GM11168 (cell line): ENCODE measurements around the gene GRPEL1.

Experiments
- in situ Hi-C: fragments of 300-500 bp; cut with MboI; formaldehyde crosslinking; loops from one replicate; pipeline ENCODE4 v1.12.0; 2022; ENCODE audit warnings: low sequenced_read_pairs; ENCODE audit not compliant: unreplicated experiment

GRPEL1 gene

DNA sequence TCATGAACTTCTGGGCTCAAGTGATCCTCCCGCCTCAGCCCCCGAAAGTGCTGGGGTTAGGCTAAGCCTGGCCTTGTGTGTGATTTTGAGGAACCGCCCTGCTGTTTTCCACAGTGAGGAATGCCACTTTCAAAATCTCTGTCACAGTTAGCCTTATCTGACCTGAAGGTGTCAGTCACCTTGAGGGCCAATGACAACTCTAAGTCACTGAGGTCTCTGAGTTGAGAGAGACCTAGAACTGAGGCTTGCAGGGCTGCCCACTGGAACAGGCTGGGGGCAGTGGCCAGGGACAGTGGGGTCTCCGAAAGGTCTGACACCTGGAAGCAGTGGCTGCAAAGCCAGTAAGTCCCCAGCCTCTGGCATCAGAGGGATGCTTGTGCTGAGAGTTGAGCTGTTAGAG is 18.6 kb downstream of the GRPEL1 start:
- in situ Hi-C loops: loop anchor here (10.0 kb wide), 1 partner anchor 334 kb away; the partner anchor contains the start of gene BLOC1S4

DNA sequence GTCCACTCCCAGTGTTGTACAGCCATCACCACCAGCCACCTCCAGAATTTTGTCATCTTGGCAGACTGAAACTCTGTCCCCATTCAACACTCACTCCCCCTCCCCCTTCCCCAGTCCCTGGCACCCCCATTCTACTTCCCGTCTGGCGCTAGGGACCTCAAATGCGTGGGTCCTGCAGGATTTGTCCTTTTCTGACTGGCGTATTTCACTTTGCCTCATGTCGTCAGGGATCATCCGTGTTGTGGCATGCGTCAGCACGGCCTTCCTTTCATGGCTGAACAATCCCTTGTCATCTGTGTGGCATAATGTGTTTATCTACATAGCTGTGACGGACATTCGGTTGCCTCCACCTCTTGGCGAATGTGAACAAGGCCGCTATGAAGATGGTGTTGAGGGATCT is 19.2 kb downstream of the GRPEL1 start:
- in situ Hi-C loops: loop anchor here (10.0 kb wide), 1 partner anchor 334 kb away; the partner anchor contains the start of gene BLOC1S4

DNA sequence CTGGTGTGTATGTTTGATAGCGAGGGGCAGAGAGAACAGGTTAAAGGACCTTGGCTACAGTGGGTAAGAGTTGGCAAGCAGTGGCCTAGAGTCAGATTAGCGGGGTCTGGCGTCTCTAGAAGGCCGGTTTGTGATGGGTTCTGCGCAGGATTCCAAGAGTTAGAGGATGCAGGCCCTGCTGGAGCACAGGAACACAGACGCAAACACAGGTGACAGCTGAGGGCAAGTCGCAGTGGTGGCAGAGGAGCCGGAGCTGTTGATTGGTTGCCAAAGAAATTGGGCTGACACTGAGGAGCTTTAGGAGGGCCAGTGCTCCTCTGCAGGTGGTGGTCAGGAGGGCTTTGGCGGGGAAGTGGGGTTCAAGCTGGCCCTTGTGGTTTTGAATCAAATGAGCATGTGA is 20.9 kb downstream of the GRPEL1 start:
- in situ Hi-C loops: loop anchor here (10.0 kb wide), 1 partner anchor 332 kb away; the partner anchor contains the start of gene BLOC1S4

DNA sequence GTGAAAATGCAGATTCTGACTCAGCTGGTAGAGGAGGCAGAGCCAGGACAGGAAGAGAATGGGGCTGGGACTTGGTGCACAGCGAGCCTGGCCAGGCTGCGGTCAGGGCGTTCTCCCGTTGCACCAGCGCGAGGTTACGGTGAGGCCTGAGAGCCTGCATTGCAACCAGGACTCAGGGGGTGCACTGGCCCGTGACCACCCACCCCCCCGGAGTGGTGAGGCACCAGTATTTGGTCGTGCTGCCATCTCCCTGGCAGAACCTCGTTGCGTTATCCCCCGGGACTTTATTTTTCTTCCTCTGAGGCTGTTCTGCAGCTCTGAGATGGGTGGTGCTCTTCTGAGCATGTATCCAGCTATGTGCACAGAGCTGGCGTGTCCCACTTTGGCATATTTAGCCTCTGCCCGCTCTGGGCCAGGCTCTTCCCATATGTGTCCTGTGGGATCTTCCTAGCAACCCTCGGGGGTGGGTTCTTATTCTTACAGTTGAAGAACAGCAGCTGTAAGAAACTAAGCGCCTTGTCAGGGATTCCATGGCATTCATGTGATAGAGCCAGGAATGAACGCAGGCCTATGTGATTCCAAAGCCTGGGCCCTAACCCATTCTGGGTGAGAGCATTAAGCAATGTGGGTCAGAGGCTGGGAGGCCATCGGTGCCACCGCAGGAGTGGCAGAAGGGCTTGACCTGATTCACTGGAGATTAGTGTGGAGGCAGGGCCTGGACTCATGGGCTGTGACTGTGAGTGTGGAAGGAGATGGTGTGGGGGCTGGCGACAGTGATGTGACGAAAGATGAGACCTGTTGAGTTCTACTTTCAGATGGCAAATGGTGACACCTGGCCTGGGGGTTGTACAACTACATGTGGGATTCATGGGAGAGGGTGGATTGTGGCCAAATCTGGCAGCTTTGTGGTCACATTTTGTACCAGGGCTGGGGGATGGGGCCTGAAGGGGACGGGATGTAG is 21.6 kb downstream of the GRPEL1 start:
- in situ Hi-C loops: loop anchor here (10.0 kb wide), 1 partner anchor 331 kb away; the partner anchor contains the start of gene BLOC1S4

DNA sequence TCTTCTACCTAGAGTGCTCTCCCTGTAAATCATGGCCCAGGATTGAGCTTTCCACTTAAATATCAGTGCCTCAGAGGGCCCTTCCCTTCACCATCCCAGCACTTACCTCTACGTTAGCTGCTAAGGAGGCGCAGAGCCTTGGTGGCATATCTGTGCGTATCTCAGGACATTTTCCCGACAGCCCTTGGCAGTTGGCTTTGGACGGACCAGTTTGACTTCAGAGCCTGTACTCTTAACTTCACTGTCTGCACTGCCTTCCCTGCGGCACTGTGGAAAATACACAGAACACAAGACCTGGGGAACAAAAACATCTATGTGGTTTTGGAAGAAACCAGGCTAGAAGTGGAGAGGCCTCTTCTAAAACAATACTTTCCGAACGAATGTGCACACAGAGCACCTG is 22.3 kb downstream of the GRPEL1 start:
- in situ Hi-C loops: loop anchor here (10.0 kb wide), 1 partner anchor 331 kb away; the partner anchor contains the start of gene BLOC1S4

DNA sequence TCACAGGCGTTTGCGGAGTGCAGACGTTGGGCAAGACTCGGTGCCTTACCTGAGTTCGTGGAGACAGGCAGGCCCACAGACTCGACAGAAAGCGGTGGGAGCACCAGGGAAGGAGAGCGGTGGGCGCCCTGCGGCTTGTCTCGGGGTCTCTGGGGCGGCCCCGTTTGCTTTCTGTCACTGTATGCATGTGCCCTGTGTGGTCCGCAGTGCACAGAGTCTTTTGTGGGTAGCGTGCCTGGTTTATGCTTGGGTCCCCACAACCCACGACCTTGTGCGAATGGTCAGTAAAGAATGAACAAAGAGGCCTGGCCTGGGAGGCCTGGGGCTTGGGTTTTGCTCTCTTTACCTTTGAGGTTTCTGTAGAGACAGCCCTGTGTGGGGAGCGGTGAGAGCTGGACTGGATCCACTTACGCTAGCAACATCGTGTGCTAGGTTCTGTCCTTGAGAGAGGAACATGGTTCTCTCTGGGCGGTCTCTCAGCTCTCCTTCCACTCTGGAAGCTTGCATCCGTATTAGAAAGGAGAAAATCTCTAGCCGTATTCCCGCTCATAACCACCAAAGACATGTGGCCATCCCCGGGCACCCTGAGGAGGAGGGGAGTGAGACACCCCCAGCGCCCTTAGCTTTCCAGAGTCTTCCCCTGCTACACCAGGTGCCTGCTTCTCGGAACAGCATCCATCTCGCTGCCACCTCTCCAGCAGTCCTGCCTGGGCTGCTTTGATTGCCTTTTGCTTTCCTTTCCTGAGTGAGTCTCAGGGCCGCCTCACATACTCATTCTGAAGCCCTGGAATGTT is 23.5 kb downstream of the GRPEL1 start:
- in situ Hi-C loops: loop anchor here (10.0 kb wide), 1 partner anchor 330 kb away; the partner anchor contains the start of gene BLOC1S4

DNA sequence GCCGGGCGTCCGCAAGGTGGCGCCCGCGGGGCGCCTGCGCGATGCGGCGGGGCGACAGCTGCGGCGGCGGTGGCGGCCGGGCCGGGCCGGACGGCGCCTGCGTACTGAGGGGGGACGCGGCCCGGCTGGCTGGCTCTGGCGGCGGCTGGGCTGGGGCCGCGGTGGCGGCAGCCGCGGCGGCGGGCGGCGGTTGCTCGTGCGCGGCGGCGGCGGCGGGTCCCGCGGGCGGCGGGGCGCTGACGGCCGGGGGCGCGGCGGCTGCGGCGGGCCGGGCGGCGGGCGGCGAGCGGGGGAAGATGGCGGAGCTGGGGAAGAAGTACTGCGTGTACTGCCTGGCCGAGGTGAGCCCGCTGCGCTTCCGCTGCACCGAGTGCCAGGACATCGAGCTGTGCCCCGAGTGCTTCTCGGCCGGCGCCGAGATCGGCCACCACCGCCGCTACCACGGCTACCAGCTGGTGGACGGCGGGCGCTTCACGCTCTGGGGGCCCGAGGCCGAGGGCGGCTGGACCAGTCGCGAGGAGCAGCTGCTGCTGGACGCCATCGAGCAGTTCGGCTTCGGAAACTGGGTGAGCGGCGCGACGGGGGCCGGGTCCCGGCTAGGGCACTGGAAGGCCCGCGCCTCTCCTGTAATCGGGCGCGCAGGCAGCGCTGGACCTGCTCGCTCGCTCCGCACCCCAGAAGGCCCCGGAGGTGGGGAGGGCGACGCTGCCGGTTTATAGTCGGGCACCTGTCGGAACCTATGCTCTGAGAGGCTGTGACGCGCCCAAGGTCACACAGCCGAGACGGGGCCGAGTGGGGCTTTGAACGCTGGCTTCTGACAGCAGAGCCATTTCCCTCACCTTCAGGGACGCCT is 24.4 kb downstream of the GRPEL1 start, which contains the start of gene TADA2B:
Gene TADA2B, plus strand, starts transcription at position 89 of the 853 bp plus-strand sequence. Its CDS starts 208 bp downstream, at position 297.
- in situ Hi-C loops: loop anchor here (10.0 kb wide), 1 partner anchor 329 kb away; the partner anchor contains the start of gene BLOC1S4

DNA sequence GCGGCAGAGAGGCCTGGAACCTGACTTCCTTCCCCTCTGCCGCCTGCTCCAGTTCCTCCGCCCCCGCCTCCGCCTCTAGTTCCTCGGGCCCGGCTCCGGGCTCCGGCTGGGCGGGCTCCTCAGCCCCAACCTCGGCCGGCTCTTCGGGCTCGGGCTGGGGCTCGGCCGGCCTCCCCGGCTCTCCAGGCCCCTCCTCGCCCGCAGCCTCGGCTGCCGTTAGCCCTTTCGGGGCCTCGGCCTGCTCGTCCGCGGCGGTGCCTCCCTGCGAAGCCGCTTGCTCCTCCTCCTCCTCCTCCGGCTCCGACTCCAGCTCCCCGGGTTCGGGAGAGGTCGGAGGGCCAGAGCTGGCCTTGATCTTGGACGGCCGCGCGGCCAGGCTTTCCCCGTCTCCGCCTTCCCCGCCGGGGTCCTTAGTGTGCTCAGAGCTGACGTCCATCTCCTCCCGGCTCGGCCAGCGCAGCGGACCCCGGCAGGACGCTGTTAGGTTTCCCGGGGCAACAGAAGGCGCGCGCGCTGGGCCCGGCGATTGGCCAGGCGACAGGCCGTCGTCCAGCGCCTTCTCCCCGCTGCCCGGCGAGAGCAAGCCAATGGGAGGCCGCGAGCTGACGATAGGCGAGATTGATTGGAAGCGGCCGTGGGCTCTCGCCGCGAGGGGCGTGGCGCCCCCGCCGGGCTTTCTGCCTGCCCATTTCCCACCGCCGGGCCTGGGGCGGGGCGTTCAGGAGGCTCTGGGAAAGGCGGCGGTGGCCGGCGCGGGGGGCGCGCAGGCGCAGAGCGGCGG is 25.2 kb downstream of the GRPEL1 start:
- in situ Hi-C loops: loop anchor here (10.0 kb wide), 1 partner anchor 328 kb away; the partner anchor contains the start of gene BLOC1S4

DNA sequence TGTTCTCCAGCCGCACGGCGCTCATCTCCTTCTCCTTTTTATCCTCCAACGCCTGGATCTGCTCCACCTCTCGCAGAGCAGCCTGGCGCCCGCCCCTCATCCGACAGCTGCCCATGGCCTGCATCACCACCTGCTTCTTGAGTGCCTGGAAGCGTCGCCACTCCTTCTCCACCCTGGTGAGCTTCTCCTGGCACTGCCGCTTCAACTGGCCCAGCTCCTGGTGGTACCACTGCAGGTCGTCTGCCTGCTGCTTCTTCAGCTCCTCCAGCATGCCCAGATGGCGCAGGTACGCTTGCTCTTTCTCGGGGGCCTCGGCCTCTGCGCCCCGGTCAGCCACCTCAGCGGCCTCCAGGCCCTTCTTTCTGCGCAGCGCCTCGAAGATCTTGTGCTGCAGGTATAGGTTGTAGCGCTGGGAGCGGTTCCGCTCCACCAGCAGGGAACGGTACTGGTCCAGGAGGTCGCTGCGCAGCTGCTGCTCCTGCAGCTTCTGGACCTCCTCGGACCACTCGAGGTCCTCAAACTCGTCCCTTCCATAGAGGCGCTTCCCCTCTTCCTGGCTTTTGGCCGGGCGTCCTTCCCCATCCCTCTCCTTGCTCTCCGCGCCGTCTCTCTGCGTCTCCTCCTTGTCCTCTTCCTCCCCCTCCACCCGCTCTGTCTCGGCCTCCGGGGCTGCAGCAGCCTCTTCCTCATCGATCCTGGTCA is 25.9 kb downstream of the GRPEL1 start:
- in situ Hi-C loops: loop anchor here (10.0 kb wide), 1 partner anchor 327 kb away; the partner anchor contains the start of gene BLOC1S4

DNA sequence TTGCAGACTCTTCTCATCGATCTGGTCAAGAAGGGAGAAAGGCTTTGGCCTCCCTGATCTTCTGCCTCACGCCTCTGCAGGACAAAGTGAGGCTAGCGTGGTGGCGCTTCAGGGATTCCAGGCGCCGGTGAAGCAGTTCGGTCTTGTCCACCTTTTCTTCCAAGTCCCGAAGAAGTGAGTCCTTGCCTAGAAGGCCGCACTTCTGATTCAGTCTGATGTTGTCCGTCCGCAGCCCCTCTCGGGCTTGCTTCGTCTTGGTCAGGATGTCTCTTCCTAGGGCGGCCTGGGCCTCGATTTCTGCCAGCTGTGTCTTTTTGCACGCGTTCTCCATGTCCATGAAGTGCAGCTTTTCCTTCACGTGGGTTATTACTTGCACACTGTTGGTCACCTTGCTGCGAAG is 26.6 kb downstream of the GRPEL1 start:
- in situ Hi-C loops: loop anchor here (10.0 kb wide), 1 partner anchor 326 kb away; the partner anchor contains the start of gene BLOC1S4

DNA sequence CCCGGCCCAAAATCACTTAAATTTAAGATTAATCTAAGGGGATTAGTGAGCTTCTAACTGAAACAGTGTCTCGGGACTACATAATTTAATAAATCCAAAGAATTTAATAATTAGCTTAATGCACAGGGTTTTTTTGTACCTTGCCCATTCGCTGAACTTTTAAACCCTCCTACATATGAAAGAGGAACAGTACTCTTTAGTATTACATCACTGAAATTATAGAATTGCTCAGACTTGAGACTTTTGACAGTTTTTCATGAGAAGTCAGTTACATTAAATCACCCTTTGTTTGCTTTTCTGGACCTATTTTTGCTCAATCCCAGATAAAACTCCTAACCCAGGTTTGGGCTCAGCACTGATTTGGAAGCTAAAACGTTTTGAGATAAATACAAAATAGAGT is 27.1 kb downstream of the GRPEL1 start:
- in situ Hi-C loops: loop anchor here (10.0 kb wide), 1 partner anchor 326 kb away; the partner anchor contains the start of gene BLOC1S4

DNA sequence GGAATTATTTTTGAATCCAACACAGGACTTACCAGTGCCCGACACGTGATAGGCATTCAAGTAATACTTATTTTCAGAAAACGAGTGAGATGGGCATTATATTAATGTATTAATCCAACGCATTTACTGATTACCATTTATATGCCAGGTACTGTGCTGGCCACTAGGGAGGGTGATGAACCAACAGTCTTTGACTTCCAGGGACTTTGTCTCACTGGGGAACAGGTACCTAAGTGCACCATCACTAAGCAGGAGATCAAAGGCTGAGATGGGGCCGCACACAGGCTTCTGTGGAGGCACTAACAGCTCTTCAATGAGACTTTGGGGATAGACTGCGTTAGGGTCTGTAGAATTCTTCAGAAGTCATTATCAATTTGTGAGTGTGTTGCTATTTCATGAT is 30.4 kb downstream of the GRPEL1 start:
- in situ Hi-C loops: loop anchor here (5.0 kb wide), 1 partner anchor 35 kb away; no protein-coding TSS in a partner anchor

DNA sequence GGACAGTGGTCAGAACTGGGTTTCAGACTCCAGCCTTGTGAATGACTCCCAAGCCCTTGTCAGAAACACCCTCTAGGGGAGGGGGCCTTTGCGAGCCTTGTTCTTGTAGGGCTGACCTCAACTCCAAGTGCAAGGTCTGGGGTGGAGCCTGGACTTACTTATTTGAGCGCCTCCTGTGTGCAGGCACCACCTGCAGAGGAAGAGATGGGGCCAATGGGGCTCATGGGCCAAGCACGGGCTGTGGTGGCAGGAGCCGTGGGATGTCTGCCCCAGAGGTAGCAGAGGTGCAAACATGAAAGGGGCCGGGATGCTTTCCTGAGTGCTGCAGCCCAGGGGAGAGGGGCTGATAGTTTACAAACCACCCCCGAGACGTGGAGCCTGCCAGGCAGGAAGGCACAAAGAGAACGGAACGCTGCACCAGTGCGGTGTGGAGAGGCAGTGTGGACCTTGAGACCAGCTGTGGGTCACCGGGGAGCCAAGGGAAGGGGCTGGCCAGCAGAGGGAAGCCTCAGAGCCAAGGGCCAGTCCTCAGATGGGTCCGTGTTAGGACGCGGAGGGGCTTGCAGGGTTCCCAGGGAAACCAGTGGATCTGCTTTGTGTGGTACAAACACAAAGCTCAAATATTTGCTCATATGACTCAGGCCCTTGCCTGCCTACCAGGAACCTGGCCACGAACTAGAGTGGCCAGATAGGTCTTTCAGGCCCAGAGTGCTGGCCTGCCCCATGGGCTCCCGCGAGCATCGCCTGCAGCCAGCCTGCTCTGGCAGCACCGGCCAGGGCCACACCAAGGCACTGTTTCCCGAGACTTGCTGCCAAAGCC is 33.4 kb downstream of the GRPEL1 start:
- in situ Hi-C loops: loop anchor here (5.0 kb wide), 1 partner anchor 38 kb away; no protein-coding TSS in a partner anchor

DNA sequence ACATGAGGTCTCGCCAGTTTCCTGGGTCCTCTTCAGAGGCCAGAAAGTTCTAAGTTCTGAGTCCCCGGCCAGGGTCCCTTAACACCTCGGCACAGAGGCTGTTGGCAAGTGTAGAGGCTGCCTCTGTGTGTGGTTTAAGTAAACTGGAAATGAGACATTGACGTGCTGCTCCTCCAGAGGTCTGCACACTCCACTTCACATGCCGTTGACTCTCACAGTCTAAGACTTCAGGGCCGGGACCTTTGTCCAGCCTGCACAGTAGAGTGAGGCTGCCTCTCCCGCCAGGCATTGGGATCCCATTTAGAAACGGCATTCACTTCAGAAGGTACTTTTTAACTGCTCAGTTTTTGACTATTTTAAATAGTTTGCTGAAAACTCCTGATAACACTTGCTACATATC is 35.3 kb downstream of the GRPEL1 start:
- in situ Hi-C loops: no loop called here

DNA sequence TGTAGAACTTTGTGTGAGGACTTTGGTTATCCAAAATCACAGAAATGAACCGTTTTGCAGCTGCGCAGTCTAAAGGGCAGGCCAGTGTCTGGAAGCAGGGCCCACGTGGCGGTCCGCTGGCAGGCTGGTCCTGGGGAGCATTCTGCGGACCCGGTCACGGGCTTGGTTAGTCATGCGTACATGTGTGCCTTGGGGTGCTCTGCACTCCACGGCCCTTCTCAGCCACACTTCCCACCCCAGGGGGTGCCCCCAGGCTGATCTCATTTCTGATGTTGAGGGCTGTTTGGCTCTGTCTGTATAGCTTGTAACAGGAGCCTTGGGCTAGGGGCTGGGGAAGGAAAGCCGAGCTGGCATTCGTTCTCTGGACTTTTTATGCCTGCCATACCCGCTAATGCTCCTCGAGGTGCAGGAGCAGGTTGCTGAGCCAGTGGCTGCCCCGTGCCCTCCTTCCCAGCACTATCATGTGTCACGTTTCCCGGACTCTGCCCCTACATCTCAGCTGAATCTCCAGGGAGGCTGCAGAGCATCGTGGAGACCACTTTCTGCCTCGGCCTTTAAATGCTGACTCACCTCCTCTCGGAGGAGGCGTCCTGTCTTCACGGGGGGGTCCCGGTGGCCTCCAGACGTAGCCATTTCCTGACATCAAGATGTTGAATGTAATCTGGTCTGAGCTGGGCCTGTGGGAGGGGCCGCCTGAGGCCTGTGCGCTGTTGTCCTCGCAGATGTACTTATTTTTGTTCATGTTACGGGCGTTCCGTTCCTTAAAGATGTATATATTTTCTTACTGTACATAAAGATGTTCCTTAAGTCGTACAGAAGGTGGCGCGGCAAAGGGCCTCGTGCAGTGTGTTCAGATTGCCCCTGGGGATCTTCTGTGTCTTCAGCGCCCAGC is 36.1 kb downstream of the GRPEL1 start:
- in situ Hi-C loops: no loop called here

DNA sequence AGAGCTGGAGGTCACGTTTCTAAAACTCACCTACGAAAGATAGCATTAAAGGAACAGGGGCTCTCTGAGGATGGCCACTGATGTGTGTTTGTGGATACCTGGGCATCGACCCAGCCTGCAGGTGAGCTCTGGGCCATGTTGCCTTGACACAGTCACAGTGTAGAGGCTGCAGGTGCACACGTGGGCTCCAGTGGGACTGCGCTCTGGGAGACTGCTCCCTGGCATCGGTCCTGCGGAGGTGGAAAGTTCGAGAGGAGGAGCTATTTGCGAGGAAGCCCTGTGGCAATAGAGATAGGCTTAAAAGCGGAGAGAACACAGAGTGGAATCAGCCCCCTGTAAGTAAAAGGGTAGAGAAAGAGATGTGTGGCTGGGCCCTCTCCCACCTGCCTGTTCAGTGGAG is 37.0 kb downstream of the GRPEL1 start:
- in situ Hi-C loops: no loop called here
